ENCODE results near the gene SMYD3.
"Not testable (repeated sequence)": the region's sequence is repeated elsewhere in the genome, so short reads cannot be mapped to it uniquely, and the experiment has no call there.

DNA sequence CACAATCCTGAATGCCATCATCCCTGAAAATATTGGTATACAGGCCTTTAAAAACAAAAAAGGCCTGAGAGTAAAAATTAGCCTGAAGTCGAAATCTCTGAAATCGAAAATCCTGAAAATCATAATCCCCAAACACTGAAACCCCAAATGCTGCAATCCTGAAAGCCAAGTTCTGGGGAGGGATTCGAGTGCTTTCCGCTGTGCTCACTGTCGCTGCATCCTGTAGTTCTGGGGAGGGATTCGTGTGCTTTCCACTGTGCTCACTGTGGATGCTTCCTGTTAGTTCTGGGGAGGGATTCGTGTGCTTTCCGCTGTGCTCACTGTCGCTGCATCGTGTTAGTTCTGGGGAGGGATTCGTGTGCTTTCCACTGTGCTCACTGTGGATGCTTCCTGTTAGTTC, 435.5 kb downstream of the SMYD3 start:
- TF ChIP-seq, protein P1, sequence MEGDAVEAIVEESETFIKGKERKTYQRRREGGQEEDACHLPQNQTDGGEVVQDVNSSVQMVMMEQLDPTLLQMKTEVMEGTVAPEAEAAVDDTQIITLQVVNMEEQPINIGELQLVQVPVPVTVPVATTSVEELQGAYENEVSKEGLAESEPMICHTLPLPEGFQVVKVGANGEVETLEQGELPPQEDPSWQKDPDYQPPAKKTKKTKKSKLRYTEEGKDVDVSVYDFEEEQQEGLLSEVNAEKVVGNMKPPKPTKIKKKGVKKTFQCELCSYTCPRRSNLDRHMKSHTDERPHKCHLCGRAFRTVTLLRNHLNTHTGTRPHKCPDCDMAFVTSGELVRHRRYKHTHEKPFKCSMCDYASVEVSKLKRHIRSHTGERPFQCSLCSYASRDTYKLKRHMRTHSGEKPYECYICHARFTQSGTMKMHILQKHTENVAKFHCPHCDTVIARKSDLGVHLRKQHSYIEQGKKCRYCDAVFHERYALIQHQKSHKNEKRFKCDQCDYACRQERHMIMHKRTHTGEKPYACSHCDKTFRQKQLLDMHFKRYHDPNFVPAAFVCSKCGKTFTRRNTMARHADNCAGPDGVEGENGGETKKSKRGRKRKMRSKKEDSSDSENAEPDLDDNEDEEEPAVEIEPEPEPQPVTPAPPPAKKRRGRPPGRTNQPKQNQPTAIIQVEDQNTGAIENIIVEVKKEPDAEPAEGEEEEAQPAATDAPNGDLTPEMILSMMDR (IDR thresholded peaks at IDR 0.05; ENCODE audit: poor library complexity) = not testable (repeated sequence)
- TF ChIP-seq EZH2 (IDR thresholded peaks at IDR 0.05; ENCODE audit: borderline replicate concordance) = not testable (repeated sequence)

All from hepatocyte (in vitro differentiated cells).